Breast epithelium (tissue), 3 donors: Measurements from ENCODE around the gene COL26A1.

Experiments used
- POLR2A ChIP-seq: fragments of 450-650 bp; IDR thresholded peaks from one replicate; pipeline ENCODE4 v1.6.1; 2016; ENCODE audit warnings: antibody characterized with exemption, mild to moderate bottlenecking, moderate library complexity
- POLR2AphosphoS5 ChIP-seq, 3 donors: sonication (generic); formaldehyde crosslinking; IDR thresholded peaks; one replicate each; pipeline ENCODE4 v1.6.1; 2017; ENCODE audit warnings: antibody characterized with exemption in 3 of 3
- TF ChIP-seq, protein P1 (sequence below), 3 donors: fragments of 450-650 bp; IDR thresholded peaks; one replicate each; pipeline ENCODE4 v1.5.1; 2016 to 2017; ENCODE audit warnings: antibody characterized with exemption in 3 of 3, mild to moderate bottlenecking in 3 of 3, moderate library complexity in 3 of 3

DNA sequence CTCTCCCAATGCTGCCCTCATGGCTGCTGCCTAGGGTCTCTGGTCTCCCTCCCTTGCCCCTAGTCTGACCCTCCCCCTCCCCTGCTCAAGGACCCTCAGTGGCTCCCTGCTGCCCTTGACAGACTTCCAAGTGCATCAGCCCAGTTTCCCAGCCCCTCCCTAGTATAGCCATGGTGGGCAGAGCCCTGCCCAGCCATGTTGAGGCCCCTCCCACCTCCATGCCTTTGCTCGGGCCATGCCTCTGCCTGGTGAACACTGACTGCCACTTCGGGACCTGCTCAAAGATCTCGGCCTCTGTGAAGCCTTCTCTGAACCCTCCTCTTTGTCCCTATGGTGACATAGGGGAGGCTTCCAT, 193.2 kb downstream of the COL26A1 start:
- TF ChIP-seq POLR2A (no peak), POLR2AphosphoS5 (IDR thresholded peaks at IDR 0.05) (no peak)
- TF ChIP-seq, protein P1, sequence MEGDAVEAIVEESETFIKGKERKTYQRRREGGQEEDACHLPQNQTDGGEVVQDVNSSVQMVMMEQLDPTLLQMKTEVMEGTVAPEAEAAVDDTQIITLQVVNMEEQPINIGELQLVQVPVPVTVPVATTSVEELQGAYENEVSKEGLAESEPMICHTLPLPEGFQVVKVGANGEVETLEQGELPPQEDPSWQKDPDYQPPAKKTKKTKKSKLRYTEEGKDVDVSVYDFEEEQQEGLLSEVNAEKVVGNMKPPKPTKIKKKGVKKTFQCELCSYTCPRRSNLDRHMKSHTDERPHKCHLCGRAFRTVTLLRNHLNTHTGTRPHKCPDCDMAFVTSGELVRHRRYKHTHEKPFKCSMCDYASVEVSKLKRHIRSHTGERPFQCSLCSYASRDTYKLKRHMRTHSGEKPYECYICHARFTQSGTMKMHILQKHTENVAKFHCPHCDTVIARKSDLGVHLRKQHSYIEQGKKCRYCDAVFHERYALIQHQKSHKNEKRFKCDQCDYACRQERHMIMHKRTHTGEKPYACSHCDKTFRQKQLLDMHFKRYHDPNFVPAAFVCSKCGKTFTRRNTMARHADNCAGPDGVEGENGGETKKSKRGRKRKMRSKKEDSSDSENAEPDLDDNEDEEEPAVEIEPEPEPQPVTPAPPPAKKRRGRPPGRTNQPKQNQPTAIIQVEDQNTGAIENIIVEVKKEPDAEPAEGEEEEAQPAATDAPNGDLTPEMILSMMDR (IDR thresholded peaks at IDR 0.05): no peak
